Activated CD4-positive, alpha-beta memory T cell treated with anti-CD3 and anti-CD28 coated beads for 36 hours (primary cell): ENCODE data around the gene ATG5. TPM values are rescaled to one million over a fixed set of nuclear protein-coding genes. Genes with fewer than 3 reads are reported as not detected.
A peak's percentile ranks its signal among the peaks of the same experiment; 100 is the strongest.
"Not testable (repeated sequence)": the region's sequence is repeated elsewhere in the genome, so short reads cannot be mapped to it uniquely, and the experiment has no call there.

Experiments used
- CTCF ChIA-PET: fragments of 350-600 bp; sonication (Branson Sonifier 250); formaldehyde crosslinking; loops from one replicate; lab custom pipeline; 2021; ENCODE audit warnings: antibody characterized with exemption, inconsistent platforms; lab: Charles Lee
- POLR2A ChIA-PET: fragments of 350-600 bp; sonication (Branson Sonifier 250); formaldehyde crosslinking; loops from one replicate; lab custom pipeline; 2021; ENCODE audit warnings: antibody characterized with exemption; lab: Charles Lee
- DNase-seq: peaks from one replicate; pipeline ENCODE4 v3.0.0-alpha.2; 2020
- H3K27ac Mint-ChIP-seq: one replicate; pipeline ENCODE4 v1.8.0; 2021; ENCODE audit warnings: mixed read lengths
- H3K27me3 Mint-ChIP-seq: one replicate; pipeline ENCODE4 v1.8.0; 2021; ENCODE audit warnings: mixed read lengths
- H3K36me3 Mint-ChIP-seq: one replicate; pipeline ENCODE4 v1.8.0; 2021; ENCODE audit warnings: mixed read lengths
- H3K4me1 Mint-ChIP-seq: one replicate; pipeline ENCODE4 v1.8.0; 2021; ENCODE audit warnings: low read depth, mixed read lengths
- H3K4me3 Mint-ChIP-seq: one replicate; pipeline ENCODE4 v1.8.0; 2021; ENCODE audit warnings: mild to moderate bottlenecking, mixed read lengths
- H3K9me3 Mint-ChIP-seq: one replicate; pipeline ENCODE4 v1.8.0; 2021; ENCODE audit warnings: mixed read lengths
- intact Hi-C: fragments of 100-400 bp; cut with micrococcal nuclease; formaldehyde crosslinking; loops from one replicate; pipeline ENCODE4 v1.15.1; 2023
- total RNA-seq, 2 experiments: library from RNA; stranded (reverse); gene quantifications; one replicate each; pipeline ENCODE4 v1.2.3, GENCODE V29; 2021

ATG5 gene
- total RNA-seq, 2 experiments from 2014 or later = 29.2 TPM

GRCh38 chr6:106162921-106163320, 162.6 kb downstream of the ATG5 start:
- ChIA-PET CTCF (interaction anchor here (1.0 to 2.6 kb wide), 11 partner anchors 16 to 138 kb away, joined by 3 to 15 read pairs (median 8); no protein-coding TSS in a partner anchor), POLR2A (interaction anchor here (1.2 to 6.3 kb wide), 12 partner anchors 16 to 163 kb away, joined by 3 to 72 read pairs (median 14); partner anchors contain the start of gene ATG5)
- Mint-ChIP-seq H3K27ac (peak overlapping the region; percentile 91), H3K4me1 (peaks cover 54% of the 10 kb centered on the region), H3K36me3 (peaks cover 1% of the 10 kb centered on the region), H3K4me3 (peak overlapping the region; percentile 64), H3K27me3 (no peaks in the 10 kb centered on the region), H3K9me3 (no peaks in the 10 kb centered on the region)
- DNase-seq = no peak
- intact Hi-C loops = loop anchor here (5.0 kb wide), 1 partner anchor 359 kb away; no protein-coding TSS in a partner anchor

- POLR2A ChIA-PET = no interaction called here
- CTCF ChIA-PET = interaction anchor here (2.5 to 2.6 kb wide), 2 partner anchors 44 to 62 kb away, joined by 14 to 15 read pairs; no protein-coding TSS in a partner anchor
- H3K27me3 Mint-ChIP-seq = no peaks in the 10 kb centered on the region
- no peak overlapping the region for H3K27ac Mint-ChIP-seq
- no peaks in the 10 kb centered on the region for H3K9me3 Mint-ChIP-seq
- intact Hi-C loops = loop anchor here (5.0 kb wide), 1 partner anchor 360 kb away; no protein-coding TSS in a partner anchor
- H3K4me3 Mint-ChIP-seq = no peak overlapping the region
- peaks cover 1% of the 10 kb centered on the region for H3K36me3 Mint-ChIP-seq
- no peak for DNase-seq
- peaks cover 49% of the 10 kb centered on the region for H3K4me1 Mint-ChIP-seq
Observed at GRCh38 chr6:106161893-106162292, 163.7 kb downstream of the ATG5 start.

- CTCF ChIA-PET = no interaction called here
- Mint-ChIP-seq H3K4me3 (no peak overlapping the region), H3K36me3 (peaks cover 1% of the 10 kb centered on the region), H3K4me1 (peaks cover 48% of the 10 kb centered on the region), H3K27me3 (no peaks in the 10 kb centered on the region), H3K27ac (no peak overlapping the region), H3K9me3 (no peaks in the 10 kb centered on the region)
- POLR2A ChIA-PET = no interaction called here
- no peak for DNase-seq
- intact Hi-C loops = loop anchor here (5.0 kb wide), 1 partner anchor 361 kb away; no protein-coding TSS in a partner anchor
Observed at GRCh38 chr6:106161311-106161874, 164.2 kb downstream of the ATG5 start.

GRCh38 chr6:106160189-106160588, 165.4 kb downstream of the ATG5 start:
- Mint-ChIP-seq H3K9me3 (no peaks in the 10 kb centered on the region), H3K27me3 (no peaks in the 10 kb centered on the region), H3K36me3 (peaks cover 1% of the 10 kb centered on the region), H3K4me1 (peaks cover 41% of the 10 kb centered on the region), H3K27ac (no peak overlapping the region), H3K4me3 (no peak overlapping the region)
- intact Hi-C loops = loop anchor here (5.0 kb wide), 1 partner anchor 362 kb away; no protein-coding TSS in a partner anchor
- ChIA-PET POLR2A (no interaction called here), CTCF (interaction anchor here (1.5 kb wide), 1 partner anchor 64 kb away, joined by 3 read pairs; no protein-coding TSS in a partner anchor)
- DNase-seq = no peak

GRCh38 chr6:106159531-106159940, 166.0 kb downstream of the ATG5 start:
- H3K36me3 Mint-ChIP-seq = peaks cover under 1% of the 10 kb centered on the region

GRCh38 chr6:106158816-106159215, 166.7 kb downstream of the ATG5 start:
- Mint-ChIP-seq H3K27me3 (no peaks in the 10 kb centered on the region), H3K27ac (no peak overlapping the region), H3K9me3 (no peaks in the 10 kb centered on the region), H3K4me1 (peaks cover 27% of the 10 kb centered on the region), H3K4me3 (no peak overlapping the region), H3K36me3 (no peaks in the 10 kb centered on the region)
- no peak for DNase-seq
- CTCF ChIA-PET = no interaction called here
- intact Hi-C loops = no loop called here
- POLR2A ChIA-PET = no interaction called here

More at GRCh38 chr6:106159531-106159940, 166.0 kb downstream of the ATG5 start:
- no peak for DNase-seq
- intact Hi-C loops = no loop called here
- H3K9me3 Mint-ChIP-seq = no peaks in the 10 kb centered on the region
- no peak overlapping the region for H3K27ac Mint-ChIP-seq
- no peaks in the 10 kb centered on the region for H3K27me3 Mint-ChIP-seq
- POLR2A ChIA-PET = no interaction called here
- peaks cover 34% of the 10 kb centered on the region for H3K4me1 Mint-ChIP-seq
- CTCF ChIA-PET = interaction anchor here (1.5 kb wide), 1 partner anchor 65 kb away, joined by 3 read pairs; no protein-coding TSS in a partner anchor
- no peak overlapping the region for H3K4me3 Mint-ChIP-seq

- H3K4me3 Mint-ChIP-seq = no peak overlapping the region
- no peaks in the 10 kb centered on the region for H3K27me3 Mint-ChIP-seq
- DNase-seq = no peak
- peaks cover 24% of the 10 kb centered on the region for H3K4me1 Mint-ChIP-seq
- no peaks in the 10 kb centered on the region for H3K9me3 Mint-ChIP-seq
- no peak overlapping the region for H3K27ac Mint-ChIP-seq
- intact Hi-C loops = no loop called here
- H3K36me3 Mint-ChIP-seq = no peaks in the 10 kb centered on the region
- CTCF ChIA-PET = no interaction called here
- POLR2A ChIA-PET = no interaction called here
Observed at GRCh38 chr6:106156863-106157262, 168.7 kb downstream of the ATG5 start.

- Mint-ChIP-seq H3K27me3 (no peaks in the 10 kb centered on the region), H3K9me3 (no peaks in the 10 kb centered on the region), H3K36me3 (no peaks in the 10 kb centered on the region), H3K4me1 (peaks cover 23% of the 10 kb centered on the region), H3K27ac (no peak overlapping the region), H3K4me3 (no peak overlapping the region)
- no peak for DNase-seq
- CTCF ChIA-PET = no interaction called here
- intact Hi-C loops = no loop called here
- POLR2A ChIA-PET = no interaction called here
Observed at GRCh38 chr6:106156413-106156812, 169.1 kb downstream of the ATG5 start.

- Mint-ChIP-seq H3K27ac (no peak overlapping the region), H3K4me1 (peaks cover 23% of the 10 kb centered on the region), H3K4me3 (no peak overlapping the region), H3K9me3 (no peaks in the 10 kb centered on the region), H3K27me3 (no peaks in the 10 kb centered on the region), H3K36me3 (no peaks in the 10 kb centered on the region)
- DNase-seq = no peak
- POLR2A ChIA-PET = no interaction called here
- intact Hi-C loops = no loop called here
- CTCF ChIA-PET = interaction anchor here (0.8 kb wide), 1 partner anchor 11 kb away, joined by 3 read pairs; no protein-coding TSS in a partner anchor
Observed at GRCh38 chr6:106155219-106155830, 170.2 kb downstream of the ATG5 start.

GRCh38 chr6:106154326-106154725, 171.2 kb downstream of the ATG5 start:
- ChIA-PET POLR2A (interaction anchor here (1.5 kb wide), 1 partner anchor 31 kb away, joined by 3 read pairs; no protein-coding TSS in a partner anchor), CTCF (interaction anchor here (0.8 kb wide), 1 partner anchor 10 kb away, joined by 3 read pairs; no protein-coding TSS in a partner anchor)
- no peak for DNase-seq
- H3K9me3 Mint-ChIP-seq = no peaks in the 10 kb centered on the region
- no peak overlapping the region for H3K4me3 Mint-ChIP-seq
- intact Hi-C loops = no loop called here
- no peaks in the 10 kb centered on the region for H3K27me3 Mint-ChIP-seq
- no peak overlapping the region for H3K27ac Mint-ChIP-seq
- no peaks in the 10 kb centered on the region for H3K36me3 Mint-ChIP-seq
- H3K4me1 Mint-ChIP-seq = peaks cover 26% of the 10 kb centered on the region

GRCh38 chr6:106152952-106153351, 172.6 kb downstream of the ATG5 start:
- Mint-ChIP-seq H3K36me3 (no peaks in the 10 kb centered on the region), H3K27me3 (no peaks in the 10 kb centered on the region), H3K4me1 (peaks cover 34% of the 10 kb centered on the region), H3K4me3 (no peak overlapping the region), H3K27ac (no peak overlapping the region), H3K9me3 (no peaks in the 10 kb centered on the region)
- ChIA-PET POLR2A (interaction anchor here (1.1 kb wide), 1 partner anchor 11 kb away, joined by 3 read pairs; no protein-coding TSS in a partner anchor), CTCF (interaction anchor here (0.6 kb wide), 1 partner anchor 349 kb away, joined by 4 read pairs; no protein-coding TSS in a partner anchor)
- intact Hi-C loops = no loop called here
- no peak for DNase-seq

- intact Hi-C loops, H3K27ac Mint-ChIP-seq, H3K9me3 Mint-ChIP-seq, H3K4me3 Mint-ChIP-seq, H3K36me3 Mint-ChIP-seq, H3K27me3 Mint-ChIP-seq, DNase-seq: not testable (repeated sequence)
- ChIA-PET CTCF (interaction anchor here (0.6 kb wide), 1 partner anchor 348 kb away, joined by 4 read pairs; no protein-coding TSS in a partner anchor), POLR2A (interaction anchor here (2.0 kb wide), 1 partner anchor 12 kb away, joined by 5 read pairs; no protein-coding TSS in a partner anchor)
- H3K4me1 Mint-ChIP-seq = peaks cover 32% of the 10 kb centered on the region
Observed at GRCh38 chr6:106152476-106152875, 173.1 kb downstream of the ATG5 start.
